DND-41 (cell line): ENCODE measurements around the gene NPEPL1.

ENCODE experiments used
- EZH2 ChIP-seq: IDR thresholded peaks from 3 replicates; pipeline ENCODE4 v1.6.1; 2012; ENCODE audit warnings: borderline replicate concordance, low read depth, mild to moderate bottlenecking, moderate library complexity, low read length, inconsistent platforms; ENCODE audit not compliant: severe bottlenecking
- TF ChIP-seq, protein P1 (sequence below): IDR thresholded peaks from 2 replicates; pipeline ENCODE4 v1.5.1; 2012; ENCODE audit warnings: borderline replicate concordance, low read length, moderate library complexity, mild to moderate bottlenecking; ENCODE audit not compliant: poor library complexity, severe bottlenecking; ENCODE audit errors: extremely low read depth

DNA sequence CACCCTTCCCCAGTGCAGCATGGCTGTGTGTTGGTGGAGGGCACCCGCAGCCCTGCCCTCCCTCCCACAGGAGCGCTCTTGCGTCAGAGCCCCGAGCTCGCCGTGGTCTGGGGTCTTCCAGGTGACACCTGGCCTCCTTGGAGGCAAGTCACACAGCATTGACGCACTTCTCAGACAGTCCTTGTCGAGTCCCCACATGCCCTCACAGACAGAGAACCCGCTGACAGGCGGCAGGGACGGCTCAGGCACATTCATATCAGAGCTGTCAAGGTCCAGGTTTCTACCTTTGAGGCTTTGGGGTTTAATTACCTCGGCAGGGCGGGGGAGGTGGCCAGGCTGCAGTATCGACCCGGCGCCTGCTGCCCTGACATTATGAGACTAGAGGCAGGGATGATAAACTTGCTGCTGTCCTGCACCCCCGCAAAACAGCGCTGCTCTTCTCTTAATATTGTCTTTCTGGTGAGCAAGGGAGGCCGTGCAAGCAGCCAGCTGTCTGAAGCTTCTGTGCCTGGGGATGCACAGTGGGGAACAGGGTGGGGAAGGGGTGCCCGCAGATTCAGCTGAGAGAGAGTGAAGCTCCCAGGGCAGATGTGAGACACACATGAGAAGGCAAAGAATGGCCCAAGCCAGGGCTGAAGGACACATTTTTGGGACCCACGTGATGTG is 4.7 kb downstream of the NPEPL1 start:
- TF ChIP-seq, protein P1, sequence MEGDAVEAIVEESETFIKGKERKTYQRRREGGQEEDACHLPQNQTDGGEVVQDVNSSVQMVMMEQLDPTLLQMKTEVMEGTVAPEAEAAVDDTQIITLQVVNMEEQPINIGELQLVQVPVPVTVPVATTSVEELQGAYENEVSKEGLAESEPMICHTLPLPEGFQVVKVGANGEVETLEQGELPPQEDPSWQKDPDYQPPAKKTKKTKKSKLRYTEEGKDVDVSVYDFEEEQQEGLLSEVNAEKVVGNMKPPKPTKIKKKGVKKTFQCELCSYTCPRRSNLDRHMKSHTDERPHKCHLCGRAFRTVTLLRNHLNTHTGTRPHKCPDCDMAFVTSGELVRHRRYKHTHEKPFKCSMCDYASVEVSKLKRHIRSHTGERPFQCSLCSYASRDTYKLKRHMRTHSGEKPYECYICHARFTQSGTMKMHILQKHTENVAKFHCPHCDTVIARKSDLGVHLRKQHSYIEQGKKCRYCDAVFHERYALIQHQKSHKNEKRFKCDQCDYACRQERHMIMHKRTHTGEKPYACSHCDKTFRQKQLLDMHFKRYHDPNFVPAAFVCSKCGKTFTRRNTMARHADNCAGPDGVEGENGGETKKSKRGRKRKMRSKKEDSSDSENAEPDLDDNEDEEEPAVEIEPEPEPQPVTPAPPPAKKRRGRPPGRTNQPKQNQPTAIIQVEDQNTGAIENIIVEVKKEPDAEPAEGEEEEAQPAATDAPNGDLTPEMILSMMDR: no peak
- no peak for TF ChIP-seq EZH2
